Measurements from ENCODE around the gene CYP2A13. TPM values are rescaled to one million over a fixed set of nuclear protein-coding genes. Genes with fewer than 3 reads are reported as not detected.

CYP2A13 gene
- total and polyA plus RNA-seq, 9 of the 15 experiments (the other 6 are each of a cell fraction or from before 2014, with no cell fraction given), result not detected

- Histone ChIP-seq H3K4me1 (replicated peaks in 1 of 2; ENCODE audit: control insufficient read depth in 2 of 2, insufficient read depth in 2 of 2, low read length in 2 of 2) (no peaks in the 10 kb centered on the region; a peak in 1 of 5 replicates), H3K79me2 (ENCODE audit: control insufficient read depth, insufficient read depth, low read length) (no peaks in the 10 kb centered on the region), H4K20me1 (replicated peaks; ENCODE audit: control insufficient read depth, insufficient read depth, low read length) (no peaks in the 10 kb centered on the region), H2AFZ (ENCODE audit: low read depth, low read length) (no peak overlapping the region), H3K36me3 (ENCODE audit: control insufficient read depth, insufficient read depth, low read length) (no peaks in the 10 kb centered on the region), H3K9ac (ENCODE audit: insufficient read depth in 1 of 2, low read depth in 2 of 2, low read length in 2 of 2) (no peak overlapping the region), H3K9me3 (replicated peaks; ENCODE audit: control insufficient read depth, insufficient read depth, low read depth, low read length) (no peaks in the 10 kb centered on the region), H3K27me3 (ENCODE audit: control insufficient read depth in 2 of 2, insufficient read depth in 2 of 2, low read length in 2 of 2) (peaks cover 0 to 8% of the 10 kb centered on the region in 2 experiments; a peak in 1 of 5 replicates), H3K4me2 (ENCODE audit: insufficient read depth, low read length) (no peak overlapping the region), H3K4me3 (no peak overlapping the region), H3K27ac (ENCODE audit: extremely low read depth, low read depth, low read length) (no peak overlapping the region), H3K9me1 (ENCODE audit: control insufficient read depth, insufficient read depth, low read length) (no peaks in the 10 kb centered on the region)
- ChIA-PET CTCF (ENCODE audit: low intra/inter-chr PET ratio) (interaction anchor here (0.6 to 2.4 kb wide), 4 partner anchors 17 to 482 kb away, joined by 3 to 17 read pairs (median 4); no protein-coding TSS in a partner anchor), POLR2A (interaction anchor here (1.0 to 1.3 kb wide), 2 partner anchors 119 to 170 kb away, joined by 4 to 8 read pairs; no protein-coding TSS in a partner anchor)
- BruUV-seq (replicated peaks), result no TSS peak
- 0% methylated on average over 7 of the region's 7 CpGs for WGBS (ENCODE audit: insufficient coverage, low coverage, missing lambda C conversion rate)
- intact Hi-C loops (cut with micrococcal nuclease) (loop anchor here (1.0 kb wide), 2 partner anchors 170 to 481 kb away; no protein-coding TSS in a partner anchor), in situ Hi-C loops (cut with MboI) (loop anchor here (5.0 kb wide), 1 partner anchor 487 kb away; no protein-coding TSS in a partner anchor)
- peak; percentile 60 to 87 (median 64) for DNase-seq (ENCODE audit: extremely low read depth in 1 of 4, low spot score in 3 of 4)
- peak; percentile 95 for ATAC-seq
- peak; percentile 88 for FAIRE-seq
- TF ChIP-seq FOXK2 (conservative IDR thresholded peaks at IDR 0.05 in 1 of 2, IDR thresholded peaks at IDR 0.05 in 1 of 2; ENCODE audit: low read depth in 2 of 2) (no peak), SREBF1 (IDR thresholded peaks at IDR 0.05; ENCODE audit: borderline replicate concordance, low read depth, low read length) (no peak), ATF7 (IDR thresholded peaks at IDR 0.05) (peak; percentile 23; the same call in 1 of the 2 replicates), BCOR (IDR thresholded peaks at IDR 0.05) (peak; percentile 44; the same call in 1 of the 2 replicates), RCOR1 (IDR thresholded peaks at IDR 0.05; ENCODE audit: borderline replicate concordance in 1 of 2, low read depth in 2 of 2, low read length in 2 of 2) (peak in 1 of 2 experiments; percentile 41; a peak in 1 of 4 replicates), STAG1 (CRISPR knock-in tag; IDR thresholded peaks at IDR 0.05; ENCODE audit: borderline replicate concordance) (peak; percentile 95), RBM25 (IDR thresholded peaks at IDR 0.05; ENCODE audit: low read depth, low read length, severe bottlenecking) (peak; percentile 80), JUND (IDR thresholded peaks at IDR 0.05; ENCODE audit: borderline replicate concordance, low read depth, low read length) (peak; percentile 36; the same call in 1 of the 2 replicates), JUND (tag; IDR thresholded peaks at IDR 0.05; ENCODE audit: borderline replicate concordance, low read depth, low read length) (no peak; the same call in 2 of the 3 replicates), SLC30A9 (CRISPR knock-in tag; IDR thresholded peaks at IDR 0.05) (no peak), REST (IDR thresholded peaks at IDR 0.05; ENCODE audit: borderline replicate concordance) (peak; percentile 91), REST (CRISPR knock-in tag; IDR thresholded peaks at IDR 0.05; ENCODE audit: low read depth) (no peak)
- TF ChIP-seq, protein P1, sequence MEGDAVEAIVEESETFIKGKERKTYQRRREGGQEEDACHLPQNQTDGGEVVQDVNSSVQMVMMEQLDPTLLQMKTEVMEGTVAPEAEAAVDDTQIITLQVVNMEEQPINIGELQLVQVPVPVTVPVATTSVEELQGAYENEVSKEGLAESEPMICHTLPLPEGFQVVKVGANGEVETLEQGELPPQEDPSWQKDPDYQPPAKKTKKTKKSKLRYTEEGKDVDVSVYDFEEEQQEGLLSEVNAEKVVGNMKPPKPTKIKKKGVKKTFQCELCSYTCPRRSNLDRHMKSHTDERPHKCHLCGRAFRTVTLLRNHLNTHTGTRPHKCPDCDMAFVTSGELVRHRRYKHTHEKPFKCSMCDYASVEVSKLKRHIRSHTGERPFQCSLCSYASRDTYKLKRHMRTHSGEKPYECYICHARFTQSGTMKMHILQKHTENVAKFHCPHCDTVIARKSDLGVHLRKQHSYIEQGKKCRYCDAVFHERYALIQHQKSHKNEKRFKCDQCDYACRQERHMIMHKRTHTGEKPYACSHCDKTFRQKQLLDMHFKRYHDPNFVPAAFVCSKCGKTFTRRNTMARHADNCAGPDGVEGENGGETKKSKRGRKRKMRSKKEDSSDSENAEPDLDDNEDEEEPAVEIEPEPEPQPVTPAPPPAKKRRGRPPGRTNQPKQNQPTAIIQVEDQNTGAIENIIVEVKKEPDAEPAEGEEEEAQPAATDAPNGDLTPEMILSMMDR (IDR thresholded peaks at IDR 0.05 in 2 of 3, conservative IDR thresholded peaks at IDR 0.05 in 1 of 3; ENCODE audit: insufficient read depth in 2 of 3, low read depth in 1 of 3, low read length in 3 of 3), result peak; percentile 83 to 95 (median 90)
Measured at GRCh38 chr19:41144403-41144802, 56.2 kb downstream of the CYP2A13 start.
